ENCODE results near the gene DDX11.

DNA sequence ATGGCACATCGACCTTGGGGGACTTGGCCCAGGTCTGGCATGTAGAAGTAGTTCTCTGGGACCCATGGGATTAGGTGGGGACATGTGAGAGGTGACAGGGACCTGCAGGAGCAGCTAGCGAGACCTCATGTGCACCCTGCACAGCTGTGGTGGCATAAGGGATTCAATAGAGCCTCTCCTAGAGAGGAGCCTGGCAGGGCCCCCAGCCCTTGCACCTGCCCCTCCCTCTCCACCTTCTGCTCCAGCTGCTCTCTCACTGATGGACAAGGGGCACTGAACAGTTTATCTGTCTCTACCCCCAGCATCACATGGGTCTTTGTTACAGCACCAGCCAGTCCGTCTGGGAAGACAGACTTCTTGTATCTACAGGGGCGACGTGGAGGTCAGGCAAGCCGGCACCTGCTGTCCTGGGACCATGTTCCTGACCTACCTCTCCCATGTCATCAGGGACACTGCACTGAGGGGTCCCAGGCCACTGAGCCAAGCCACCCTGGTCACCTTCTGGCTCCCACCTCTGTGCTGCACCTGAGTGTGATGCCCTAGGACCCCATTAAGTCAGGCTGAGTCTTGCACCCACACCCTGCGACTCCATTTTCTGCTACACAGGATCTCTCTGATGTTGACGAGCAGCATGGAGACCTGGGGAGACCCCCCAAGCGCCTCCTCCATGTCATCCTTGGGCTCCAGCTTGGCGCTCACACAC lies 32.6 kb downstream of the DDX11 start:
- TF ChIP-seq, protein P1, sequence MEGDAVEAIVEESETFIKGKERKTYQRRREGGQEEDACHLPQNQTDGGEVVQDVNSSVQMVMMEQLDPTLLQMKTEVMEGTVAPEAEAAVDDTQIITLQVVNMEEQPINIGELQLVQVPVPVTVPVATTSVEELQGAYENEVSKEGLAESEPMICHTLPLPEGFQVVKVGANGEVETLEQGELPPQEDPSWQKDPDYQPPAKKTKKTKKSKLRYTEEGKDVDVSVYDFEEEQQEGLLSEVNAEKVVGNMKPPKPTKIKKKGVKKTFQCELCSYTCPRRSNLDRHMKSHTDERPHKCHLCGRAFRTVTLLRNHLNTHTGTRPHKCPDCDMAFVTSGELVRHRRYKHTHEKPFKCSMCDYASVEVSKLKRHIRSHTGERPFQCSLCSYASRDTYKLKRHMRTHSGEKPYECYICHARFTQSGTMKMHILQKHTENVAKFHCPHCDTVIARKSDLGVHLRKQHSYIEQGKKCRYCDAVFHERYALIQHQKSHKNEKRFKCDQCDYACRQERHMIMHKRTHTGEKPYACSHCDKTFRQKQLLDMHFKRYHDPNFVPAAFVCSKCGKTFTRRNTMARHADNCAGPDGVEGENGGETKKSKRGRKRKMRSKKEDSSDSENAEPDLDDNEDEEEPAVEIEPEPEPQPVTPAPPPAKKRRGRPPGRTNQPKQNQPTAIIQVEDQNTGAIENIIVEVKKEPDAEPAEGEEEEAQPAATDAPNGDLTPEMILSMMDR (IDR thresholded peaks at IDR 0.05): no peak
- TF ChIP-seq EP300 (IDR thresholded peaks at IDR 0.05): no peak

All from ovary (tissue), 3 donors.